ENCODE measurements around the gene TTLL10. TPM values are rescaled to one million over a fixed set of nuclear protein-coding genes. Genes with fewer than 3 reads are reported as not detected.

Gene TTLL10
- total RNA-seq, 3 donors from 2014 or later: 0.32 to 4.4 (median 1.8) TPM

DNA sequence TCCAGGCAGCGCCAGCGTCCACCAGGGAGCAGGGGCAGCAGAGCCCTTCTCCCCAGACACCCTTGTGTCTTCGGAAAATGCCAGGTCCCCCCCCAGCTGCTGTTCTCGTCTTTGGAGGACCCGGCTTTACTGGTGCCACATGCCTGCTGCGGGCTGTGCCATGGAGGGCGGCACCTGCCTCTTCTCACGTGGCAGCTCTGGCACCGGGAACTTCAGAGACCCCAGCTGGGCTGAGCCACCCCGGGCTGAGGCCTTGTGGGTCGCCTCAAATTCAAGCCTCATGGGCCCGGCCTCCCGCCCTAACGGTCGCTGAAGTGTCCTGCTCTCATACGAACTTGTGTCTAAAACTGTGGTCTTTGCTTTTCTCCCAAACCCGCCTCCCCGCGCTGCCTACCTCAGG is 30.8 kb upstream of the TTLL10 start:
- DNase-seq: peak in 1 of 3 donors; percentile 61
- Histone ChIP-seq H3K9me3 (no peaks in the 10 kb centered on the region), H3K36me3 (ENCODE audit: low read depth) (no peaks in the 10 kb centered on the region), H3K4me3 (no peak overlapping the region), H3K4me1 (ENCODE audit: low read depth) (peaks cover 27% of the 10 kb centered on the region)
- TF ChIP-seq, protein P1, sequence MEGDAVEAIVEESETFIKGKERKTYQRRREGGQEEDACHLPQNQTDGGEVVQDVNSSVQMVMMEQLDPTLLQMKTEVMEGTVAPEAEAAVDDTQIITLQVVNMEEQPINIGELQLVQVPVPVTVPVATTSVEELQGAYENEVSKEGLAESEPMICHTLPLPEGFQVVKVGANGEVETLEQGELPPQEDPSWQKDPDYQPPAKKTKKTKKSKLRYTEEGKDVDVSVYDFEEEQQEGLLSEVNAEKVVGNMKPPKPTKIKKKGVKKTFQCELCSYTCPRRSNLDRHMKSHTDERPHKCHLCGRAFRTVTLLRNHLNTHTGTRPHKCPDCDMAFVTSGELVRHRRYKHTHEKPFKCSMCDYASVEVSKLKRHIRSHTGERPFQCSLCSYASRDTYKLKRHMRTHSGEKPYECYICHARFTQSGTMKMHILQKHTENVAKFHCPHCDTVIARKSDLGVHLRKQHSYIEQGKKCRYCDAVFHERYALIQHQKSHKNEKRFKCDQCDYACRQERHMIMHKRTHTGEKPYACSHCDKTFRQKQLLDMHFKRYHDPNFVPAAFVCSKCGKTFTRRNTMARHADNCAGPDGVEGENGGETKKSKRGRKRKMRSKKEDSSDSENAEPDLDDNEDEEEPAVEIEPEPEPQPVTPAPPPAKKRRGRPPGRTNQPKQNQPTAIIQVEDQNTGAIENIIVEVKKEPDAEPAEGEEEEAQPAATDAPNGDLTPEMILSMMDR (IDR thresholded peaks at IDR 0.05): no peak
- no peak for ATAC-seq
- intact Hi-C loops (cut with DNase I, micrococcal nuclease): no loop called here

GRCh38 chr1:1143636-1144035 is 30.0 kb upstream of the TTLL10 start:
- ATAC-seq (peak; percentile 47), DNase-seq (peak in 2 of 3 donors; percentile 69 to 77)
- Histone ChIP-seq H3K9me3 (no peaks in the 10 kb centered on the region), H3K4me1 (ENCODE audit: low read depth) (peaks cover 25% of the 10 kb centered on the region), H3K4me3 (no peak overlapping the region), H3K36me3 (ENCODE audit: low read depth) (no peaks in the 10 kb centered on the region)
- intact Hi-C loops (cut with DNase I, micrococcal nuclease): no loop called here
- TF ChIP-seq, protein P1 (IDR thresholded peaks at IDR 0.05): no peak

DNA sequence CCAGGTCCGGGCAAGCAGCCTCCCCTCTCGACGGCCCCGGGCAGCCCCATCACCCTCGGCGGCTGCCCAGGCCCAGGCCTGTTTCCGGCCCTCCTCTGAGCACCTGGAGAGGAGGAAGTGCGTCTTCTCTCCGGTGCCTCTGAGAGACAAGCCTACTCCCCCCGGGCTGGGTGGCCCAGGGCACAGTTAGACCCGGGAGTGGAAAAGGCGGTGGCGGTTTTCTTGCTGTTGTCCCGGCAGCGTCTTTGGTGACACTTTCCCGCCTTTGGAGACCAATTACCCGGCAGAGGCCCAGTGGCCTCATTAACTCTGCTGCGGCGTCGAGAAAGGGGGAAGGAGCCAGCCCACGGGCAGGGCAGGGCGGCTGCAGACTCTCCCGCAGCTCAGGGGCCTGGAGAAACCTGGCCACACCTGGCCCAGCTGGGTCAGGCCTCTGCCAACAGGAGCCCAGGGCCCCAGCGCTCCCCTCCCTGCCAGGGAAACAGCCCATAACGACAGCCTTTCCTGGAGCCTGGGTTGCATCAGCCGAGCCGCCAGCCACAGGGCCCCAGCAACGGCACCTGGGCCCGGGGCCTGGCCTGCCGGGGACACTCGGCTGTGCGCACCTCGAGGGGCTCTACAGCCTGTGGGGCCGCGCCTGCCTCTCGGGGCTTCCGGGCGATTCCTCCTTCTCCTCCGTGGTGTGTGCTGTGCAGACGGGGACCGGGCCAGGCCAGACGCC is 29.4 kb upstream of the TTLL10 start:
- TF ChIP-seq, protein P1 (IDR thresholded peaks at IDR 0.05): no peak
- H3K4me3 ChIP-seq: no peak overlapping the region
- ATAC-seq: peak; percentile 85
- peaks cover 27% of the 10 kb centered on the region for H3K4me1 ChIP-seq (ENCODE audit: low read depth)
- no peaks in the 10 kb centered on the region for H3K9me3 ChIP-seq
- intact Hi-C loops (cut with DNase I, micrococcal nuclease): no loop called here
- H3K36me3 ChIP-seq (ENCODE audit: low read depth): no peaks in the 10 kb centered on the region
- peak; percentile 84 to 92 (median 91) for DNase-seq

- ATAC-seq: peak; percentile 66
- TF ChIP-seq, protein P1 (IDR thresholded peaks at IDR 0.05): no peak
- Histone ChIP-seq H3K4me1 (ENCODE audit: low read depth) (peaks cover 34% of the 10 kb centered on the region), H3K9me3 (no peaks in the 10 kb centered on the region), H3K4me3 (no peak overlapping the region), H3K36me3 (ENCODE audit: low read depth) (no peaks in the 10 kb centered on the region)
- intact Hi-C loops (cut with DNase I, micrococcal nuclease): no loop called here
- DNase-seq: peak; percentile 76 to 89 (median 84)
Observed at GRCh38 chr1:1144843-1145546, 28.7 kb upstream of the TTLL10 start.

GRCh38 chr1:1145547-1145914 is 28.1 kb upstream of the TTLL10 start:
- H3K4me3 ChIP-seq: no peak overlapping the region

More at GRCh38 chr1:1145547-1145914, 28.1 kb upstream of the TTLL10 start:
- TF ChIP-seq, protein P1 (IDR thresholded peaks at IDR 0.05): no peak
- Histone ChIP-seq H3K4me1 (ENCODE audit: low read depth) (peaks cover 40% of the 10 kb centered on the region), H3K9me3 (no peaks in the 10 kb centered on the region), H3K36me3 (ENCODE audit: low read depth) (no peaks in the 10 kb centered on the region)
- intact Hi-C loops (cut with DNase I, micrococcal nuclease): no loop called here
- peak in 1 of 3 donors; percentile 61 for DNase-seq
- no peak for ATAC-seq

All from mucosa of descending colon (tissue), 3 donors.